ENCODE measurements around the gene MCM3.

GRCh38 chr6:52326540-52327364 lies 42.2 kb upstream of the MCM3 start:
- no peak for TF ChIP-seq CTCF (IDR thresholded peaks at IDR 0.05)
- no peak for TF ChIP-seq POLR2A (IDR thresholded peaks at IDR 0.05)
